ENCODE results near the gene FCGR3B.
A peak's percentile ranks its signal among the peaks of the same experiment; 100 is the strongest.
"Not testable (repeated sequence)": the region's sequence is repeated elsewhere in the genome, so short reads cannot be mapped to it uniquely, and the experiment has no call there.

FCGR3B gene

DNA sequence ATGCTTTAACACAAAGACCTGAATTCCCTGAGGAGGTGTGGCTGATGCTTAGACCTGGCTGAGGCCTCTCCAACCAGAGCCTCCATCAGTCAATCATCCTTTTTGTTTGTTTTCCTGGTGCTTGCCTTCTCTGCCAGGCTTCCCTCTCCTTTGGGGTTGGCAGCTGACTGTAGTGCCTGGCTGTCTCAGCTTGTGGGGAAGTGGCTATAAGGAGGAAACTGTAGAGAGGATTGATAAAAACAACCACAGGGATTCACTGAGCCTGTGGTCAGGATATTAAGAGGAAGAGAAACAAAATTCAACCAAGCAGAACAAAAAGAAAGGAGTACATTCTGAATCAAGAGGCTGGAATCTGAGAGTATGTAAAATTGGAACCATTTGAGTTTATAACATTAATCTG is 27.5 kb upstream of the FCGR3B start:
- H3K9me3 ChIP-seq (ENCODE audit: insufficient read depth, low read depth, low read length); H3K79me1 ChIP-seq (ENCODE audit: low read length): not testable (repeated sequence)

DNA sequence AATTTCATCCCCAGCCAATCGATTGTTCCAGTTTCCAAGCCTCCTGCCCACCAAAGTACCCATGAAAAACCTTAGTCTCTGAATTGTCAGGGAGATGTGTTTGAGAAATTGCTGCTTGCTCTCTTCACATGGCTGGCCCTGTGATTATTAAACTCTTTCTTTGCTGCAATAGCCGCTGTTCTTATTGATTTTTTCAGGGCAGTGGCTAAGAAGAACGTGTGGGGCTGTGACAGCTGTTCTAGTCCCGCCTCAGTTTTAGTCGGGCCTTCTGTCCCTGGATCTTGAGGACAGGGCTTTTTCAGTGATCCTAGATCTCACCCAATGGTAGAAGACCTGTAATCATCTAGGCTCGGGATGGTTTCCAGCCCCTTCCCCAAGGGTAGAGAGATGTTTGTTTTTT is 23.0 kb upstream of the FCGR3B start:
- H3K18ac ChIP-seq (ENCODE audit: low read length); H2AK5ac ChIP-seq (ENCODE audit: low read length); H3K79me1 ChIP-seq (ENCODE audit: low read length); H3K4me2 ChIP-seq (ENCODE audit: low read length); H3K36me3 ChIP-seq (ENCODE audit: control insufficient read depth in 1 of 2, insufficient read depth in 2 of 2, low read length in 2 of 2); H3K9ac ChIP-seq (ENCODE audit: low read length); H3K27me3 ChIP-seq (ENCODE audit: insufficient read depth, low read length); H2BK5ac ChIP-seq (ENCODE audit: low read depth, low read length, poor library complexity); H2BK120ac ChIP-seq (ENCODE audit: insufficient read depth, low read length, poor library complexity); H3K4me3 ChIP-seq (ENCODE audit: low read depth, low read length); H3K14ac ChIP-seq (ENCODE audit: low read length); H4K8ac ChIP-seq (ENCODE audit: low read depth, low read length); H4K91ac ChIP-seq (ENCODE audit: low read depth, low read length); H2BK12ac ChIP-seq (ENCODE audit: low read length); H3K23ac ChIP-seq (ENCODE audit: low read length); DNase-seq; H3K4me1 ChIP-seq (ENCODE audit: control insufficient read depth in 1 of 2, insufficient read depth in 2 of 2, low read length in 2 of 2); H3K79me2 ChIP-seq (ENCODE audit: control insufficient read depth, insufficient read depth, low read length, poor library complexity); H3K9me3 ChIP-seq (ENCODE audit: insufficient read depth, low read depth, low read length); H3K27ac ChIP-seq (ENCODE audit: low read depth, low read length); H4K12ac ChIP-seq (ENCODE audit: low read depth, low read length); H3K4ac ChIP-seq (ENCODE audit: low read depth, low read length); H2AFZ ChIP-seq (ENCODE audit: insufficient read depth, low read length, poor library complexity): not testable (repeated sequence)
- no CpG with 5 or more reads among the region's 6 CpGs for WGBS (ENCODE audit: extremely low coverage, insufficient coverage, insufficient read length)

More for the DNA sequence above, 27.5 kb upstream of the FCGR3B start:
- not testable (repeated sequence) for H3K4ac ChIP-seq (ENCODE audit: low read depth, low read length); H3K14ac ChIP-seq (ENCODE audit: low read length); H3K23ac ChIP-seq (ENCODE audit: low read length); H2BK5ac ChIP-seq (ENCODE audit: low read depth, low read length, poor library complexity); H2BK12ac ChIP-seq (ENCODE audit: low read length); H3K27ac ChIP-seq (ENCODE audit: low read depth, low read length); H2BK120ac ChIP-seq (ENCODE audit: insufficient read depth, low read length, poor library complexity); H4K12ac ChIP-seq (ENCODE audit: low read depth, low read length); H3K4me3 ChIP-seq (ENCODE audit: low read depth, low read length); H4K8ac ChIP-seq (ENCODE audit: low read depth, low read length); H3K79me2 ChIP-seq (ENCODE audit: control insufficient read depth, insufficient read depth, low read length, poor library complexity); H2AFZ ChIP-seq (ENCODE audit: insufficient read depth, low read length, poor library complexity); H3K27me3 ChIP-seq (ENCODE audit: insufficient read depth, low read length); H4K91ac ChIP-seq (ENCODE audit: low read depth, low read length); H3K36me3 ChIP-seq (ENCODE audit: control insufficient read depth in 1 of 2, insufficient read depth in 2 of 2, low read length in 2 of 2); H3K4me1 ChIP-seq (ENCODE audit: control insufficient read depth in 1 of 2, insufficient read depth in 2 of 2, low read length in 2 of 2); H3K18ac ChIP-seq (ENCODE audit: low read length); H3K9ac ChIP-seq (ENCODE audit: low read length); H3K4me2 ChIP-seq (ENCODE audit: low read length); DNase-seq; H2AK5ac ChIP-seq (ENCODE audit: low read length)

DNA sequence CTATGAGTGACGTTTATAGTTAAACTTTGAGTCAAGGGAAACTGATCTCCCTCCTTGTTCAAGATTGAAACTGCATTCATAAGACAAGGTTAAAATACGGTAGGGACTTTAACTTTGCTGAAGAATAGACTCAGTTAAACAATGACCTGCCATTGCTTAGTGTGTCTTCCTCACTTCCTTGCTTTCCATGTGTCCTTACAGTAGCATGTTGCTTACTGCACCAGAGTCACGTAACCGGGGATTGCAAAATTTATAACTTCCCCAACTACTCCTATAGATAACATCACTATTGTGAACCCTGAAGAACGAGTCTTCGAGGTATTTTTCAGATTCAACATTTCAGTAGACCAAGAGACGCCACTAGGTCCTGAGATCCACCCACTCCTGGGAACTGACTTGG is 22.6 kb upstream of the FCGR3B start:
- not testable (repeated sequence) for H3K18ac ChIP-seq (ENCODE audit: low read length); H4K8ac ChIP-seq (ENCODE audit: low read depth, low read length); H2BK12ac ChIP-seq (ENCODE audit: low read length); H3K79me2 ChIP-seq (ENCODE audit: control insufficient read depth, insufficient read depth, low read length, poor library complexity); H4K91ac ChIP-seq (ENCODE audit: low read depth, low read length); H3K4me1 ChIP-seq (ENCODE audit: control insufficient read depth in 1 of 2, insufficient read depth in 2 of 2, low read length in 2 of 2); H4K12ac ChIP-seq (ENCODE audit: low read depth, low read length); H2AFZ ChIP-seq (ENCODE audit: insufficient read depth, low read length, poor library complexity); H3K79me1 ChIP-seq (ENCODE audit: low read length); H2BK5ac ChIP-seq (ENCODE audit: low read depth, low read length, poor library complexity); H3K9ac ChIP-seq (ENCODE audit: low read length); DNase-seq; H3K27me3 ChIP-seq (ENCODE audit: insufficient read depth, low read length); H2BK120ac ChIP-seq (ENCODE audit: insufficient read depth, low read length, poor library complexity); H3K14ac ChIP-seq (ENCODE audit: low read length); H3K4me2 ChIP-seq (ENCODE audit: low read length); H3K23ac ChIP-seq (ENCODE audit: low read length); H3K9me3 ChIP-seq (ENCODE audit: insufficient read depth, low read depth, low read length); H3K27ac ChIP-seq (ENCODE audit: low read depth, low read length); H3K4ac ChIP-seq (ENCODE audit: low read depth, low read length); H3K4me3 ChIP-seq (ENCODE audit: low read depth, low read length); H3K36me3 ChIP-seq (ENCODE audit: control insufficient read depth in 1 of 2, insufficient read depth in 2 of 2, low read length in 2 of 2); H2AK5ac ChIP-seq (ENCODE audit: low read length)
- no CpG with 5 or more reads among the region's 7 CpGs for whole genome bisulfite sequencing (ENCODE audit: extremely low coverage, insufficient coverage, insufficient read length)

DNA sequence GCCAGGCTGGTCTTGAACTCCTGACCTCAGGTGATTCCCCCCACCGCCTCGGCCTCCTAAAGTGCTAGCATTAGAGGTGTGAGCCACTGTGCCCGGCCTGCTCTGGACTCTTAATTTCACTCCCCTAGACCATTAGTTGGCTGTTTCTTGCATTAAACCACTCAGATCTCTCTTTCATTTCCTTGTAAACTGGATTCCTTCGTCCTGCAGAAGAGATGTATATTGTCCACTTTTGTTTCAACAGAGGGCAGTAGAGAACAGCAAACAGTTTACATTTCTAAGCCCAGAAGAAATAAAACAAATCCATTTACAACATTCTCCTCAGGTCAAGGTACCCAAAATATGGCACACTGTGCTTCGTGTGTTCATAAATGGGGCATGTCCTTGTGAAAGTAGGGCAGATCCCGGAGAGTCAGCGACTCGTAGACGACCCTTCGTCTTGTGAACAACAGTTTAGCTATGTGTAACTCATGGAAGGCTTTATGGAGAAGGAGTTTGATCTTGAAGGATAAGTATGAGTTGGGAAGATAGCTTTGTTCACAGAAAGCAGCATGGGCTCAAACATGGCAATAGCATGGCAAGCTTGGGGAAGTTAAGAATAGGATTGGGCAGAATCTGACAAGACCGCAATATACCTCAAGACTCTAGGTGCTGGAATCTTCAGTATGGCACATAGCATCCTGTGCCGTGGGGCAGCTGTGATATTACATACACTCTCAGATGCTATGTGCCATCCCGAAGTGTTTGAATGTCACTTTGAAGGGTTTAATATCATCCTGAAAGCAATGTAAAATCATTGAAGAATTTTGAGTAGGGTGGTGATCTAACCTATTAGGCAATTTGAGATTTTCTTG is 16.8 kb upstream of the FCGR3B start:
- not testable (repeated sequence) for H3K4ac ChIP-seq (ENCODE audit: low read depth, low read length); H3K18ac ChIP-seq (ENCODE audit: low read length); H3K4me1 ChIP-seq (ENCODE audit: control insufficient read depth in 1 of 2, insufficient read depth in 2 of 2, low read length in 2 of 2); H2AK5ac ChIP-seq (ENCODE audit: low read length); H2BK120ac ChIP-seq (ENCODE audit: insufficient read depth, low read length, poor library complexity); H3K36me3 ChIP-seq (ENCODE audit: control insufficient read depth in 1 of 2, insufficient read depth in 2 of 2, low read length in 2 of 2); H4K12ac ChIP-seq (ENCODE audit: low read depth, low read length); H3K14ac ChIP-seq (ENCODE audit: low read length); H4K91ac ChIP-seq (ENCODE audit: low read depth, low read length); H3K79me1 ChIP-seq (ENCODE audit: low read length); H4K8ac ChIP-seq (ENCODE audit: low read depth, low read length); H3K4me3 ChIP-seq (ENCODE audit: low read depth, low read length); H3K9ac ChIP-seq (ENCODE audit: low read length); H3K27ac ChIP-seq (ENCODE audit: low read depth, low read length); H3K4me2 ChIP-seq (ENCODE audit: low read length); H2BK5ac ChIP-seq (ENCODE audit: low read depth, low read length, poor library complexity); H2BK12ac ChIP-seq (ENCODE audit: low read length); H2AFZ ChIP-seq (ENCODE audit: insufficient read depth, low read length, poor library complexity); H3K23ac ChIP-seq (ENCODE audit: low read length); H3K27me3 ChIP-seq (ENCODE audit: insufficient read depth, low read length); H3K9me3 ChIP-seq (ENCODE audit: insufficient read depth, low read depth, low read length); H3K79me2 ChIP-seq (ENCODE audit: control insufficient read depth, insufficient read depth, low read length, poor library complexity)
- DNase-seq, result peak in 1 of 2 donors; percentile 32
- no CpG with 5 or more reads among the region's 13 CpGs for WGBS (ENCODE audit: extremely low coverage, insufficient coverage, insufficient read length)

Data from trophoblast cell (in vitro differentiated cells and primary cell).